Stimulated activated CD8-positive, alpha-beta memory T cell treated with anti-CD3 and anti-CD28 coated beads, Interleukin-12 subunit alpha, Interleukin-12 subunit beta, amount 100 ng/mL, for 1 hour (primary cell): Measurements from ENCODE around the gene WDR44.
"Not testable (repeated sequence)": the region's sequence is repeated elsewhere in the genome, so short reads cannot be mapped to it uniquely, and the experiment has no call there.

Experiments used
- DNase-seq: peaks from one replicate; pipeline ENCODE4 v3.0.0-alpha.2; 2020; ENCODE audit warnings: low read depth

The WDR44 gene, protein sequence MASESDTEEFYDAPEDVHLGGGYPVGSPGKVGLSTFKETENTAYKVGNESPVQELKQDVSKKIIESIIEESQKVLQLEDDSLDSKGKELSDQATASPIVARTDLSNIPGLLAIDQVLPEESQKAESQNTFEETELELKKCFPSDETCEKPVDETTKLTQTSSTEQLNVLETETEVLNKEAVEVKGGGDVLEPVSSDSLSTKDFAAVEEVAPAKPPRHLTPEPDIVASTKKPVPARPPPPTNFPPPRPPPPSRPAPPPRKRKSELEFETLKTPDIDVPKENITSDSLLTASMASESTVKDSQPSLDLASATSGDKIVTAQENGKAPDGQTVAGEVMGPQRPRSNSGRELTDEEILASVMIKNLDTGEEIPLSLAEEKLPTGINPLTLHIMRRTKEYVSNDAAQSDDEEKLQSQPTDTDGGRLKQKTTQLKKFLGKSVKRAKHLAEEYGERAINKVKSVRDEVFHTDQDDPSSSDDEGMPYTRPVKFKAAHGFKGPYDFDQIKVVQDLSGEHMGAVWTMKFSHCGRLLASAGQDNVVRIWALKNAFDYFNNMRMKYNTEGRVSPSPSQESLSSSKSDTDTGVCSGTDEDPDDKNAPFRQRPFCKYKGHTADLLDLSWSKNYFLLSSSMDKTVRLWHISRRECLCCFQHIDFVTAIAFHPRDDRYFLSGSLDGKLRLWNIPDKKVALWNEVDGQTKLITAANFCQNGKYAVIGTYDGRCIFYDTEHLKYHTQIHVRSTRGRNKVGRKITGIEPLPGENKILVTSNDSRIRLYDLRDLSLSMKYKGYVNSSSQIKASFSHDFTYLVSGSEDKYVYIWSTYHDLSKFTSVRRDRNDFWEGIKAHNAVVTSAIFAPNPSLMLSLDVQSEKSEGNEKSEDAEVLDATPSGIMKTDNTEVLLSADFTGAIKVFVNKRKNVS

DNA sequence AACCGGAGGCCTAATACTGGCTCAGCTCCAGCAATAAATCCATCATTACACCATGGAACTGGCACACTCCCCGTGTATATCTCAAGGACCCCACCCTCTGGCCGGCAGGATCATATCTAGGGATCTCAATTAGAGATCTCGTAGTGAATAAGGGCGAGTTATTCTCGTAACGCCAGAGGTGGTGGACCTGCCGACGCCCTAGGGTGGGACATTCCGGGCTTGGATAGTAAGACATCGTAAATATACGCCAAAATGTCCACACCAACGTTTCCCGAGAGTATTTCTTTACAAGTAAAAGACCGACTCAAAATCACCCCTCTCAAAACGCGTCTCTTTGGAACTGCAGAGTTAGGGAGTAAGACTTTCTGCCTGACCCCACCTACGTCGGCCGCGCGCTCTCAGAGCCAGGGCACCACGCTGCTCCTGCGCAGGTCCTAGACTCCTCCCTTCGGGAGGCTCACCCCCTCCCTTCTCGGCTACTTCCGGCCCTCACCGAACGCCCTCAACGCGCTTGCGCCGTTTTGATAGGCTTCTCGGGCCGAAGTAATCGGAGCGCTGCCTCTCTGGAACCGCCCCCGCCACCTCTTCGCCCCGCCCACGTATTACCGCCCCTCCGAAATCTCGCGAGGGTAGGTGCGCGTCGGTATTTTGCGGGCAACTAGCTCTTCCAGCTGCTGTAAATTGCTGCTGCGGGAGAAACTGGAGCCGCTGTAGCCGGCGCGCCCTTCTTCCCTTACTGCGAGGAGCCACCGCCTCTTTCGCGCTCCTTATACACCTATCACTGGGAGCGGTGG, at the start of gene WDR44:
WDR44 (plus strand) TSS at position 643 of the 794 bp plus-strand sequence. CDS start 398 bp downstream, outside the sequence.
- DNase-seq, result peak; percentile 88

DNA sequence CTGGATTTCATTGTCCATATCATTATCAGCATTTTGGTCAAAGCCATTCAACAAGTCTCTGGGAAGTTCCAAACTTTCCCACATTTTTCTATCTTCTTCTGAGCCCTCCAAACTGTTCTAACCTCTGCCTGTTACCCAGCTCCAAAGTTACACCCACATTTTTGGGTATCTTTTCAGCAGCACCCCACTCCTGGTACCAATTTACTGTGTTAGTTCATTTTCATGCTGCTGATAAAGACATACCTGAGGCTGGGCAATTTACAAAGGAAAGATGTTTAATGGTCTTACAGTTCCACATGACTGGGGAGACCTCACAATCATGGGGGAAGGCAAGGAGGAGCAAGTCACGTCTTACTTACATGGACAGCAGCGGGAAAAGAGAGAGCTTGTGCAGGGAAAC, 40.1 kb upstream of the WDR44 start:
- not testable (repeated sequence) for DNase-seq

- no peak for DNase-seq
These were observed 30.4 kb upstream of the WDR44 start for GRCh38 chrX:118315529-118315928.

DNA sequence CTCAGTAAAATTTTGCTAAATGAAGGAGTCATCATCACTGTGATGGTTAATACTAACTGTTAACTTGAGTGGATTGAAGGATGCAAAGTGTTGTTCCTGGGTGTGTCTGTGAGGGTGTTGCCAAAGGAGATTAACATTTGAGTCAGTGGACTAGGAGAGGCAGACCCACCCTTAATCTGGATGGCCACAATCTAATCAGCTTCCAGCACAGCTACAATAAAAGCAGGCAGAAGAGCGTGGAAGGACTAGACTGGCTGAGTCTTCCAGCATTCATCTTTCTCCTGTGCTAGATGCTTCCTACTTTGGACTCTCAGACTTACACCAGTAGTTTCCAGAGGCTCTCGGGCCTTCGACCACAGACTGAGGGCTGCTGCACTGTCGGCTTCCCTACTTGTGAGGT, 21.3 kb upstream of the WDR44 start:
- no peak for DNase-seq

DNA sequence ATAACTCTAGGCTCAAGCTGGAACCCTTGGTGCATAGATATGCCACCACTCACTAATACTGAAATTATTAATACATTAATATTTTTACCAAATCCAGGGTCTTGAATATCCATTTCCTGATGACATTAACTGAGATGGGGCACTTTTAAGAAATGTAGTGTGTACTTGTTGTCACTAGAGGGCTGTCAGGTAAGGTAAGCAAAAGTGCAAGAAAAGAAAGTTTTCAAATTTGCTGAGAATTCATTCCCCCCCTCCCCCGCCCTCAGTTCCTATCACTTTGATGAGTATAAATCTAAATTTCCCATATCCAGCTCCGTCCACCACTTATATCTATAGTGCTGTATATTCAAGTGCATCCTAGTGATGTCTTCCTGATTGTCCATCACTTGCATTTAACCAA, 20.5 kb upstream of the WDR44 start:
- no peak for DNase-seq

DNA sequence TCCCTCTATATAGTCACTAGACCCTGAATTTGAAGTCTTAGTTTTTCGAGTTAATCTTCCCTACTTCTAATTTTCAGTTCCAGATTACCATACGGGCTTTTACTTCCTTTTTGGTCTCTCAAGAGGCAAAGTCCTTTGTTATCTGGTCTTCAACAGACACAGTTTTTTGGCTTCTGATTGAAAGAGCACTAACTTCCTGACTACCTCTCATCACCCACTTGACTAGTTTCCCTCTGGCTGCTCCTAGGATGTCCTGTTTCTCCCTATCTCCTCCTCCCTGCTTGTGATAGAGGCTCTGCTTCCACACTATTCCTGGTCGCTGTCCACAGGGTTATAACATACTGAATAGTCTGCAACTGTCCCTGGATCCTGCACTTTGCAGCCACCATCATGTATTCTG, 16.7 kb upstream of the WDR44 start:
- no peak for DNase-seq

DNA sequence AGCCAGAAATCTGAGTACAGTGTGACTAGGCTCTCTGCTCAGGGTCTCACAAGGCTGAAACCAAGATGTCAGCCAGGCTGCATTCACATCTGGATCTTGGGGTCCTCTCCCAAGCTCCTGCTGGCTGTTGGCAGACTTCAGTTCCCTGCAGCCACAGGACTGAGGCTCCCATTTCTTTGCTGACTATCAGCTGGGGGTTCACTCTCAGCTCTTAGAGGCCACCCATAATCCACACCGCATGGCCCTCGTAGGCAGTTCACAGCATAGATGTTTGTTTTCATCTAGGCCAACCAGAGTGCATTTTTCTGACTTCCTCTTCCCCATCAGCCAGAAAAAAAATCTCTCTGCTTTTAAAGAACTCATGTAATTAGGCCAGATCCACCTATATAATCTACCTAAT, 8.2 kb upstream of the WDR44 start:
- no peak for DNase-seq

DNA sequence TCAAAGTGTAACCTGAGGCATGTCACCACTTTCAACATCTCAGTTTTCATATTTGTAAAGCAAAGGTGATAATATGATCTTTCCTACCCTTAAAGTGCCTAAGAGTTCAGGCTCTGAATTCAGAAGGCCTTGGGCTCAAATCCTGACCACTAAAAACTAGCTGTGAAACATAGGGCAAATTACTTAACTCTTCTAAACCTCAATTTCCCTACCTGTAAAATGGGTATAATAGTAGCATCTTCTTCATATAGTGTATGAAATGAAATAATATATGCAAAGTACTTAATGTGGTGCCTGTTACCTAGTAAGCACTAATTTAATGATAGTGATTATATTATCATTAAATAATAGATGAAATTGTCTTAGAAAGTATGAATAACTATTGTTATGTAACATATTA, 7.0 kb upstream of the WDR44 start:
- DNase-seq, result no peak

DNA sequence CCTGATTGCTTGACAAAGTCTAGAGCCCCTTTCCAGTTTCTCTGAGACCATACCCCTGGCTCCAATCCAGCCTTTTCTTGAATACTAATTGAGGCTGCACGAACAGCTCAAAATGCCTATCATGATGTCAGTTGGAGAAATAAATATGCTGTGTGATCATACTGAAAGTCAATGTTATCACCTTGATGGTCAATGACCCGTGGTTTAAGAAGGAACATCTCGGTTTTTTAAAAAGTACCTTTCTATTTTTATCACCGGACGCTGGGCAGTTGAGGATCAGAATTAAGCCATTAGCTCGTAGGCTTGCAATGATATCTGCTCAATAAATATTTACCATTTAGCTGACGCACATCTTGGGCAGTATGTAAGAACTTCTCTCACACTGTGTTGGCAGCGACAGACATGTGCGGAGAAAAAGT, 852 bp upstream of the WDR44 start:
- no peak for DNase-seq

GRCh38 chrX:118346258-118347094, 570 bp downstream of the WDR44 start:
- peak; percentile 27 for DNase-seq

DNA sequence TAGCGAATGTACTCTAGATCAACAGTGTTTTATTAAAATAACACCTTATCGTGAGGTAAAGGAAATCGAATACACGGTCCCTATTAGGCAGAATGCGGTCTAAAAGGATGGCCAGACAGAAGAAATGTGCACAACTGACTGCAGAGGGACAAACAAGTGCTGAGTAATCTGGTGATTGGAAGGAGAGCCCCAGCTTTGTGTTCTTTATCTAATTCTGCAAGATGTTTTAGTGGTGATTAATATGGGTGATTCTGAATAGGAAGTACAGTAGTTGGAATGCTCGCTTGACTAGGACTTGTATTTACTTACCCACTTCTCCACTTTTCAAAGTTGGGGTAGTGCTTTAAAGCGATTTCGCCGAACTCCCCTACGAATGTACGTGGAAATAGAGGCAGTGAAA, 1.2 kb downstream of the WDR44 start:
- no peak for DNase-seq

GRCh38 chrX:118347736-118348135, 1.8 kb downstream of the WDR44 start:
- no peak for DNase-seq

DNA sequence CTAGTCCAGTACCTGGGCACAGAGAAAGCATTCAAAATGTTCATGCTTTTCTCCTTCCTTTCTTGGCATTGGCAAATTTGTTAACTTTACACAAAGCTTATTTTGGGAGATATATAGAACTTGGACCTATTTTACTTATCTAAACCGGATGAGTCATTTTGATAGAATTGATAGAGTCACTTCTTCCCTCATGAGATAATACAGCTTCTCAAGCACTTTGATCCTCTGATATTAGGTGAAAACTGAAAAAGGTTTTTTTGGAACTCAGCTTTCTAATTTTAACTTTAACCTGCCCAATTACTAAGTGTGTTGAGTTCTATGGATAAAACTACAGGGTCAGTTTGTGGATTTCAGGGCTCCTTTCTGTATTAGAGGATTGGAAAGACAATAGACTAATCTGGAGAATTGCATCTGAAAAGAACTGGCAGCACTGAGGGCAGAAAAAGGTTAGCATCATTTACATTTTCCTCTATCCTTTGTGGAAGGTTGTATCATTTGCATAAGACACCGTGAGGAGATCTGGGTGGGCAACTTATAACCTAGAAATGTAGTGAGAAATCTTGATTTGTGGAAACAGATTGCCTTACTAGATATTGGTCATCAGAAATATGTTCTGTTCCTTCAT, 2.4 kb downstream of the WDR44 start:
- DNase-seq, result no peak

DNA sequence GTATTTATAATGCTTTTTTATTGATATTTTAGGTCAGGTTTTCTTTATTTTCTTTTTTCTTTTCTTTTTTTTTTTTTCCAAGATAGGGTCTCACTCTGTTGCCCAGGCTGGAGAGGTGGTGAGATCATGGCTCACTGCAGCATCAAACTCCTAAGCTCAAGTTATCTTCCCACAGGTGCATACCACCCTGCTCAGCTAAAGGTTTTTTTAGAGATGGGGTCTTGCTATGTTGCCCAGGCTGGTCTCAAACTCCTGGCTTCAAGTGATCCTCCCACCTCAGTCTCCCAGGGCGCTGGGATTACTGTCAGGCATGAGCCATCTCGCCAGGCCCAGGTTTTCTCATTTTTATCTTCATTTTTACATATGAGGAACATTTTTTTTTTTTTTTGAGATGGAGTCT, 3.3 kb downstream of the WDR44 start:
- no peak for DNase-seq

- DNase-seq, result no peak
These were observed 4.3 kb downstream of the WDR44 start for GRCh38 chrX:118350221-118350620.

DNA sequence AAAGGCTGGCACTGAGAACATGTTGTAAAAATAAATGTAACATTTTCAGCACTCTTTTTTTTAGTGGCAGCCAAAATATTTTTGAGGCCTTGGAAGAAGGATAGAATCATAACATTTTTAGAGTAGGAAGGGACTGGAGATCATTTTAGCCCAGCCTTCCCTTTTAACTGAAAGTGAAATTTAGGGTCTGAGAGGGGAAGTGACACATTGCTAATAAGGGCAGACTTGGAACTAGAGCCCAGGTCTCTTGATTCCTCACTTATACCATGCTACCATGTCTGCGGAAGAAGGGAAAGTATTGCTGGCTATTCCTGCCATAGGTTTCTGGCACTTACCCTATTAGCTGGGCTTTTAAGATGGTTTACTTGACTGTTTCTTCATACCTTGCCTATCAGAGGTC, 4.8 kb downstream of the WDR44 start:
- no peak for DNase-seq

- no peak for DNase-seq
These were observed 6.7 kb downstream of the WDR44 start for GRCh38 chrX:118352566-118352965.

DNA sequence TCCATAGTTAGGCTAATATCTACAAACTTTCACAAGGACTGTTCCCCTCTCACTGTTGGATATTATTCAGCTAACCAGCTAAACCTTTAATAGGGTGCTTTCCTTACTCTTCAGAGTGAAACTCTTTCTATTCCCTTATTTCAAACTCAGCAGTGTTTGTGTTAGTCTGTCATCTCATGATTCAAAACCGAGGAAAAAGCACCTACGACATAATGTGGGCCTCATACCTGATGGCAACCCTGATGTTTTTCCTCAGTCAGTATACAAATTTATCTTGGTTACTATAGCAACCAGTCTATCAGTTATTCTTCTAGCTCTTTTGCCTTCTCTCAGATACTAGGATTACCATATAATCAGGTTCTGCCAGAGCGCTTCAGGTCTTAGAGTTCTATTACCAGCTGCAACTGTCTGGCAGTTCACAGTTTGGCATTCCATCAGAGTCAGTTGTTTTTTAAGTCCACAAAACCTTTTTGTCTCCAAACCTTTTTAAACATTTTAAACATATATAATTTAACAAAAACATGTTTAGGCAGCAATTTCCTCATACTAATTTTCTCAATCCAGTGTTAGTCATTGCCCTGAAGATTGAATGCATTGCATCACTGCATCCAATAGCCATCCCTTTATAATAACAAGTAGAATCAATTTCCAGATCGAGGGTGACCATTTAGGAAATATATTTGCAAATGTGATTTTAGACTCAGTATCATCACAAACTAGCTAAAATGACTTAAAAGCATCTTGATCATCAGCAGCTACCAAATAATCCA, 7.4 kb downstream of the WDR44 start:
- DNase-seq, result no peak

- no peak for DNase-seq
These were observed 9.5 kb downstream of the WDR44 start for GRCh38 chrX:118355225-118355920.
